Hepatocyte (in vitro differentiated cells): ENCODE measurements around the gene CEACAM1.

ENCODE experiments used
- CTCF ChIP-seq: fragments of 200-600 bp; sonication (generic); IDR thresholded peaks from 2 replicates; pipeline ENCODE4 v1.5.1; 2016; ENCODE audit warnings: antibody characterized with exemption, mild to moderate bottlenecking; ENCODE audit not compliant: poor library complexity
- EZH2phosphoT487 ChIP-seq: fragments of 200-600 bp; sonication (generic); IDR thresholded peaks from one replicate; pipeline ENCODE4 v1.6.1; 2018; ENCODE audit warnings: antibody characterized with exemption, mild to moderate bottlenecking, low read depth, moderate library complexity; ENCODE audit not compliant: unreplicated experiment, severe bottlenecking

GRCh38 chr19:42471554-42472249 lies 56.6 kb downstream of the CEACAM1 start:
- no peak for TF ChIP-seq EZH2phosphoT487
- TF ChIP-seq CTCF = no peak
